Smooth muscle cell of trachea (primary cell): ENCODE data around the gene CXorf65. TPM values are rescaled to one million over a fixed set of nuclear protein-coding genes. Genes with fewer than 3 reads are reported as not detected.

Experiments used
- total RNA-seq: library from RNA; depleted of rRNA; stranded (reverse); fragments of >200 nt; gene quantifications from 2 replicates; pipeline ENCODE4 v1.2.1, GENCODE V29; 2014

CXorf65 gene
- total RNA-seq = not detected in 2 replicates

GRCh38 chrX:71106427-71106826 is at the start of gene CXorf65:
Gene CXorf65 (minus strand): TSS chrX:71106740. CDS start chrX:71106556, 184 bp downstream.

GRCh38 chrX:71144651-71145050 is 38.1 kb upstream of the CXorf65 start, which contains the start of gene NLGN3:
Gene NLGN3 (plus strand): TSS chrX:71144841. CDS start chrX:71147750, 2,909 bp downstream.

GRCh38 chrX:71118032-71118984 is 11.8 kb upstream of the CXorf65 start, which contains the start of gene MED12:
Gene MED12 (plus strand): TSS chrX:71118596. CDS start chrX:71118755, 159 bp downstream.

GRCh38 chrX:71111141-71111843 is 4.8 kb upstream of the CXorf65 start, which contains the start of gene IL2RG:
Gene IL2RG (minus strand): TSS chrX:71111577. CDS start chrX:71111539, 38 bp downstream.

GRCh38 chrX:71095555-71095980 is 11.0 kb downstream of the CXorf65 start, which contains the start of gene FOXO4:
Gene FOXO4 (plus strand): TSS chrX:71095851. CDS start chrX:71096529, 678 bp downstream.

GRCh38 chrX:71068044-71068918 is 38.3 kb downstream of the CXorf65 start, which contains the start of gene SNX12:
Gene SNX12 (minus strand): TSS chrX:71068334. CDS start chrX:71068306, 28 bp downstream.

Other genes with a start within 250 kb of the CXorf65 start
- gene TEX11, start 198.0 kb downstream of the CXorf65 start, total RNA-seq = 0.15 TPM in 1 of 2 replicates, not detected in the other
- under 0.01 TPM in 1 of 2 replicates, not detected in the other for gene SLC7A3, start 175.6 kb downstream of the CXorf65 start, total RNA-seq
- gene SNX12, start 38.4 kb downstream of the CXorf65 start, total RNA-seq = 77.4 and 88.8 TPM in 2 replicates
- 4.2 and 7.8 TPM in 2 replicates for gene FOXO4, start 10.9 kb downstream of the CXorf65 start, total RNA-seq
- gene IL2RG, start 4.8 kb upstream of the CXorf65 start, total RNA-seq = not detected in 2 replicates
- gene MED12, start 11.9 kb upstream of the CXorf65 start, total RNA-seq = 30.0 and 39.9 TPM in 2 replicates
- gene NLGN3, start 38.1 kb upstream of the CXorf65 start, total RNA-seq = 1.3 and 2.3 TPM in 2 replicates
- gene GJB1, start 116.5 kb upstream of the CXorf65 start, total RNA-seq = not detected in 2 replicates
- gene ZMYM3, start 147.4 kb upstream of the CXorf65 start, total RNA-seq = 18.6 and 22.2 TPM in 2 replicates
- gene NONO, start 176.9 kb upstream of the CXorf65 start, total RNA-seq = 350 and 455 TPM in 2 replicates
- gene ITGB1BP2, start 195.0 kb upstream of the CXorf65 start, total RNA-seq = 0.99 and 1.0 TPM in 2 replicates